Measurements from ENCODE around the gene TCP11L2. TPM values are rescaled to one million over a fixed set of nuclear protein-coding genes. Genes with fewer than 3 reads are reported as not detected.

The TCP11L2 gene
- total and polyA plus RNA-seq, 2 of the 13 experiments (the other 11 are each of a cell fraction or from before 2014, with no cell fraction given): 4.6 to 24.1 TPM

DNA sequence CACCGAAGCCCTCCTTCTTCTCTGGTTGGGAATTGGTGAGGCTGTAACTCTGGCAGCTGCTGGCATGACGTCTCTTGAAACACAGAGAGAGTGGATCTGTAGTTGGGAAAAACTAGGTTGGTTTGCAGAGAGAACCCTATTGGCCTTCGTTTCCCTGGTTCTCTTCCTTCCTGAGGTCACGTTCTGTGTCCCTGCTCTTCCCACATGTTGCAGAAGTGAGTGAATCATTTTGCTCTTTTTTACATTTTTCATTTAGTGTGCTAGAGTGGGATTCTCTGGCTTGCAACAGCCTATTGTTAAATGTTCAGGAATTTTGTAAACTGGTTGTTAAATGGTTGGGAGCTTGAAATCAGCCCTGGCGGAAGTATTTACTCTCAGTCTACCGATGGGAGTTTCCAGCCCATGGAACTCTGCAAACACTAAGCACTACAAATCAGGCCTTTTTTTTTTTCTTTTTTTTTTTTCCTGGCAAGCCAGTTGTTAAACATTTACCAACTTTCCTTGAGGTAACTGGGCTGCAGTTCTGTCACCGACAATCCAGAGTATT, 27.9 kb upstream of the TCP11L2 start (continued):
- TF ChIP-seq, protein P1, sequence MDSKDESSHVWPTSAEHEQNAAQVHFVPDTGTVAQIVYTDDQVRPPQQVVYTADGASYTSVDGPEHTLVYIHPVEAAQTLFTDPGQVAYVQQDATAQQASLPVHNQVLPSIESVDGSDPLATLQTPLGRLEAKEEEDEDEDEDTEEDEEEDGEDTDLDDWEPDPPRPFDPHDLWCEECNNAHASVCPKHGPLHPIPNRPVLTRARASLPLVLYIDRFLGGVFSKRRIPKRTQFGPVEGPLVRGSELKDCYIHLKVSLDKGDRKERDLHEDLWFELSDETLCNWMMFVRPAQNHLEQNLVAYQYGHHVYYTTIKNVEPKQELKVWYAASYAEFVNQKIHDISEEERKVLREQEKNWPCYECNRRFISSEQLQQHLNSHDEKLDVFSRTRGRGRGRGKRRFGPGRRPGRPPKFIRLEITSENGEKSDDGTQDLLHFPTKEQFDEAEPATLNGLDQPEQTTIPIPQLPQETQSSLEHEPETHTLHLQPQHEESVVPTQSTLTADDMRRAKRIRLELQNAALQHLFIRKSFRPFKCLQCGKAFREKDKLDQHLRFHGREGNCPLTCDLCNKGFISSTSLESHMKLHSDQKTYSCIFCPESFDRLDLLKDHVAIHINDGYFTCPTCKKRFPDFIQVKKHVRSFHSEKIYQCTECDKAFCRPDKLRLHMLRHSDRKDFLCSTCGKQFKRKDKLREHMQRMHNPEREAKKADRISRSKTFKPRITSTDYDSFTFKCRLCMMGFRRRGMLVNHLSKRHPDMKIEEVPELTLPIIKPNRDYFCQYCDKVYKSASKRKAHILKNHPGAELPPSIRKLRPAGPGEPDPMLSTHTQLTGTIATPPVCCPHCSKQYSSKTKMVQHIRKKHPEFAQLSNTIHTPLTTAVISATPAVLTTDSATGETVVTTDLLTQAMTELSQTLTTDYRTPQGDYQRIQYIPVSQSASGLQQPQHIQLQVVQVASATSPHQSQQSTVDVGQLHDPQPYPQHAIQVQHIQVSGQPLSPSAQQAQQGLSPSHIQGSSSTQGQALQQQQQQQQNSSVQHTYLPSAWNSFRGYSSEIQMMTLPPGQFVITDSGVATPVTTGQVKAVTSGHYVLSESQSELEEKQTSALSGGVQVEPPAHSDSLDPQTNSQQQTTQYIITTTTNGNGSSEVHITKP (CRISPR knock-in tag; IDR thresholded peaks at IDR 0.05; ENCODE audit: low read depth): peak; percentile 41; the same call in 1 of the 2 replicates
- TF ChIP-seq BCL6 (CRISPR knock-in tag; IDR thresholded peaks at IDR 0.05): peak; percentile 92
- TF ChIP-seq, protein P2, sequence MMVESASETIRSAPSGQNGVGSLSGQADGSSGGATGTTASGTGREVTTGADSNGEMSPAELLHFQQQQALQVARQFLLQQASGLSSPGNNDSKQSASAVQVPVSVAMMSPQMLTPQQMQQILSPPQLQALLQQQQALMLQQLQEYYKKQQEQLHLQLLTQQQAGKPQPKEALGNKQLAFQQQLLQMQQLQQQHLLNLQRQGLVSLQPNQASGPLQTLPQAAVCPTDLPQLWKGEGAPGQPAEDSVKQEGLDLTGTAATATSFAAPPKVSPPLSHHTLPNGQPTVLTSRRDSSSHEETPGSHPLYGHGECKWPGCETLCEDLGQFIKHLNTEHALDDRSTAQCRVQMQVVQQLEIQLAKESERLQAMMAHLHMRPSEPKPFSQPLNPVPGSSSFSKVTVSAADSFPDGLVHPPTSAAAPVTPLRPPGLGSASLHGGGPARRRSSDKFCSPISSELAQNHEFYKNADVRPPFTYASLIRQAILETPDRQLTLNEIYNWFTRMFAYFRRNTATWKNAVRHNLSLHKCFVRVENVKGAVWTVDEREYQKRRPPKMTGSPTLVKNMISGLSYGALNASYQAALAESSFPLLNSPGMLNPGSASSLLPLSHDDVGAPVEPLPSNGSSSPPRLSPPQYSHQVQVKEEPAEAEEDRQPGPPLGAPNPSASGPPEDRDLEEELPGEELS (CRISPR knock-in tag; IDR thresholded peaks at IDR 0.05): peak; percentile 61; the same call in 1 of the 2 replicates
- TF ChIP-seq, protein P3, sequence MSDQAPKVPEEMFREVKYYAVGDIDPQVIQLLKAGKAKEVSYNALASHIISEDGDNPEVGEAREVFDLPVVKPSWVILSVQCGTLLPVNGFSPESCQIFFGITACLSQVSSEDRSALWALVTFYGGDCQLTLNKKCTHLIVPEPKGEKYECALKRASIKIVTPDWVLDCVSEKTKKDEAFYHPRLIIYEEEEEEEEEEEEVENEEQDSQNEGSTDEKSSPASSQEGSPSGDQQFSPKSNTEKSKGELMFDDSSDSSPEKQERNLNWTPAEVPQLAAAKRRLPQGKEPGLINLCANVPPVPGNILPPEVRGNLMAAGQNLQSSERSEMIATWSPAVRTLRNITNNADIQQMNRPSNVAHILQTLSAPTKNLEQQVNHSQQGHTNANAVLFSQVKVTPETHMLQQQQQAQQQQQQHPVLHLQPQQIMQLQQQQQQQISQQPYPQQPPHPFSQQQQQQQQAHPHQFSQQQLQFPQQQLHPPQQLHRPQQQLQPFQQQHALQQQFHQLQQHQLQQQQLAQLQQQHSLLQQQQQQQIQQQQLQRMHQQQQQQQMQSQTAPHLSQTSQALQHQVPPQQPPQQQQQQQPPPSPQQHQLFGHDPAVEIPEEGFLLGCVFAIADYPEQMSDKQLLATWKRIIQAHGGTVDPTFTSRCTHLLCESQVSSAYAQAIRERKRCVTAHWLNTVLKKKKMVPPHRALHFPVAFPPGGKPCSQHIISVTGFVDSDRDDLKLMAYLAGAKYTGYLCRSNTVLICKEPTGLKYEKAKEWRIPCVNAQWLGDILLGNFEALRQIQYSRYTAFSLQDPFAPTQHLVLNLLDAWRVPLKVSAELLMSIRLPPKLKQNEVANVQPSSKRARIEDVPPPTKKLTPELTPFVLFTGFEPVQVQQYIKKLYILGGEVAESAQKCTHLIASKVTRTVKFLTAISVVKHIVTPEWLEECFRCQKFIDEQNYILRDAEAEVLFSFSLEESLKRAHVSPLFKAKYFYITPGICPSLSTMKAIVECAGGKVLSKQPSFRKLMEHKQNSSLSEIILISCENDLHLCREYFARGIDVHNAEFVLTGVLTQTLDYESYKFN (CRISPR knock-in tag; conservative IDR thresholded peaks at IDR 0.05): peak; percentile 74
- TF ChIP-seq NFIC (IDR thresholded peaks at IDR 0.05; ENCODE audit: low read length): peak; percentile 52; the same call in 1 of the 2 replicates
- no peak for TF ChIP-seq GABPA (IDR thresholded peaks at IDR 0.05; ENCODE audit: low read depth, low read length)
- 0 out of 2 replicates have a peak, but pooled peaks have one; percentile 52 for TF ChIP-seq GABPA (CRISPR knock-in tag; IDR thresholded peaks at IDR 0.05; ENCODE audit: low read depth)
- TF ChIP-seq ELF3 (CRISPR knock-in tag; IDR thresholded peaks at IDR 0.05): peak; percentile 85
- TF ChIP-seq HMGXB4 (CRISPR knock-in tag; IDR thresholded peaks at IDR 0.05; ENCODE audit: borderline replicate concordance in 1 of 2, low read depth in 1 of 2): no peak; a peak in 1 of 4 replicates
- no peak for TF ChIP-seq ZNF296 (CRISPR knock-in tag; conservative IDR thresholded peaks at IDR 0.05)
- TF ChIP-seq, protein P4, sequence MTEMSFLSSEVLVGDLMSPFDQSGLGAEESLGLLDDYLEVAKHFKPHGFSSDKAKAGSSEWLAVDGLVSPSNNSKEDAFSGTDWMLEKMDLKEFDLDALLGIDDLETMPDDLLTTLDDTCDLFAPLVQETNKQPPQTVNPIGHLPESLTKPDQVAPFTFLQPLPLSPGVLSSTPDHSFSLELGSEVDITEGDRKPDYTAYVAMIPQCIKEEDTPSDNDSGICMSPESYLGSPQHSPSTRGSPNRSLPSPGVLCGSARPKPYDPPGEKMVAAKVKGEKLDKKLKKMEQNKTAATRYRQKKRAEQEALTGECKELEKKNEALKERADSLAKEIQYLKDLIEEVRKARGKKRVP (CRISPR knock-in tag; IDR thresholded peaks at IDR 0.05): peak in 1 of 2 experiments; percentile 54; a peak in 1 of 4 replicates
- peak; percentile 41; the same call in 1 of the 2 replicates for TF ChIP-seq THAP11 (CRISPR knock-in tag; IDR thresholded peaks at IDR 0.05)
- TF ChIP-seq ZNF282 (IDR thresholded peaks at IDR 0.05; ENCODE audit: partially characterized antibody): no peak
- peak; percentile 51; the same call in 1 of the 2 replicates for TF ChIP-seq ZNF431 (CRISPR knock-in tag; IDR thresholded peaks at IDR 0.05; ENCODE audit: borderline replicate concordance, low read depth)
- peak; percentile 25; the same call in 1 of the 2 replicates for TF ChIP-seq ATF1 (CRISPR knock-in tag; IDR thresholded peaks at IDR 0.05)
- TF ChIP-seq TBP (CRISPR knock-in tag; IDR thresholded peaks at IDR 0.05): no peak
- TF ChIP-seq TP53 (CRISPR knock-in tag; conservative IDR thresholded peaks at IDR 0.05): 0 out of 2 replicates have a peak, but pooled peaks have one; percentile 37
